Adipocyte (in vitro differentiated cells): ENCODE results near the gene OR2H2.

Source experiments
- DNase-seq: peaks from one replicate; pipeline ENCODE4 v3.0.0-alpha.2; 2015; ENCODE audit warnings: low read depth
- H3K27me3 ChIP-seq: replicated peaks from 2 replicates; pipeline ENCODE4 v1.7.0; 2013; ENCODE audit warnings: mild to moderate bottlenecking, low read length, moderate library complexity; ENCODE audit not compliant: control insufficient read depth, insufficient read depth
- H3K36me3 ChIP-seq: 2 replicates; pipeline ENCODE4 v1.7.0; 2013; ENCODE audit warnings: low read length, mild to moderate bottlenecking, moderate library complexity; ENCODE audit not compliant: control insufficient read depth, insufficient read depth, severe bottlenecking
- H3K4me1 ChIP-seq: 2 replicates; pipeline ENCODE4 v1.7.0; 2013; ENCODE audit warnings: mild to moderate bottlenecking, low read length, moderate library complexity; ENCODE audit not compliant: control insufficient read depth, insufficient read depth
- H3K4me3 ChIP-seq: 2 replicates; pipeline ENCODE4 v1.7.0; 2013; ENCODE audit warnings: mild to moderate bottlenecking, low read length, moderate library complexity
- H3K9ac ChIP-seq: 2 replicates; pipeline ENCODE4 v1.7.0; 2013; ENCODE audit warnings: mild to moderate bottlenecking, low read length, moderate library complexity
- H3K9me3 ChIP-seq: 2 replicates; pipeline ENCODE4 v1.7.0; 2013; ENCODE audit warnings: mild to moderate bottlenecking, low read length, moderate library complexity; ENCODE audit not compliant: control insufficient read depth

Gene OR2H2

DNA sequence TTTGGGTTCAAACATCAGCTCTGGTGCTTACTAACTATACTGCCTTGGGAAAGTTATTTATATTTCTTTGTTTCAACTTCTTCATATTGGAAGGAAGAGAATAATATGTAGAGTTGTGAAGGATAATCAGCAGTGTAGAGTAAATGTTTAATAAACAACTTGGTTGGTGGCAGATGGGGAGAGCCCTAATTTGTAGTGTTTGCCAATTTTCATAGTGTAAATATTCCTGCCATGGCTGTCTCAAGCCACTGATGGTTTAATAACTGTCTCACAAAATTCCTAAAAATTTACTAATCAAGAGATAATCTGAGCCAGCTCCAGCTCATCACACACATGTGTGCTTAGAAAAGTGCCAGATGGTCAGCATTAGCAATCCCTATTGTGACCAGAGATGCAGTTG, at the start of gene OR2H2:
Gene OR2H2 (plus strand): TSS at position 301 of the 400 bp plus-strand sequence. CDS start 2,824 bp downstream, outside the sequence.
- H3K9me3 ChIP-seq = no peaks in the 10 kb centered on the region
- DNase-seq = no peak
- no peaks in the 10 kb centered on the region for H3K36me3 ChIP-seq
- peaks cover 24% of the 10 kb centered on the region for H3K27me3 ChIP-seq
- no peak within 1 kb of the TSS for H3K4me3 ChIP-seq
- H3K9ac ChIP-seq = no peak within 1 kb of the TSS
- no peaks in the 10 kb centered on the region for H3K4me1 ChIP-seq

GRCh38 chr6:29537714-29538403, 47.1 kb upstream of the OR2H2 start:
- DNase-seq = no peak
- Histone ChIP-seq H3K9me3 (no peaks in the 10 kb centered on the region), H3K9ac (no peak overlapping the region), H3K4me1 (no peaks in the 10 kb centered on the region), H3K4me3 (no peak overlapping the region), H3K36me3 (no peaks in the 10 kb centered on the region), H3K27me3 (peaks cover 8% of the 10 kb centered on the region)

DNA sequence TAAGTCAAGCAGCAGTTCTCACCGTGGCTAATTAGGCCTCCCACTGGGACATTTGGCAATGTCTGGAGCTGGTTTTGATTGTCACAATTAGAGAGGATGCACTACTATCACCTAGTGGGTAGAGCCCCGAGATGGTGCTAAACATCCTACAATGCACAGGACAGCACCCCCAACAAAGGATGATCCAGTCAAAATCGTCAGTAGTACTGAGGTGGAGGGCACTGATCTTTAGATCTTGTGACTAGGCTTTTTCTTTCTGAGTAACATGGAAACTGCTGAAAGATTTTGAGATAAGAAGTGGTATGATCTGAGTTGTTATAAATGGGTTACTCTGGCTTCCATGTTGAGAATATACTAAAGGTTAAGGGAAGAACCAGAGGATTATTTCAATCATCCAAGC, 37.3 kb upstream of the OR2H2 start:
- no peak for DNase-seq
- Histone ChIP-seq H3K9me3 (no peaks in the 10 kb centered on the region), H3K4me1 (no peaks in the 10 kb centered on the region), H3K4me3 (no peak overlapping the region), H3K36me3 (no peaks in the 10 kb centered on the region), H3K27me3 (peaks cover 13% of the 10 kb centered on the region), H3K9ac (no peak overlapping the region)

DNA sequence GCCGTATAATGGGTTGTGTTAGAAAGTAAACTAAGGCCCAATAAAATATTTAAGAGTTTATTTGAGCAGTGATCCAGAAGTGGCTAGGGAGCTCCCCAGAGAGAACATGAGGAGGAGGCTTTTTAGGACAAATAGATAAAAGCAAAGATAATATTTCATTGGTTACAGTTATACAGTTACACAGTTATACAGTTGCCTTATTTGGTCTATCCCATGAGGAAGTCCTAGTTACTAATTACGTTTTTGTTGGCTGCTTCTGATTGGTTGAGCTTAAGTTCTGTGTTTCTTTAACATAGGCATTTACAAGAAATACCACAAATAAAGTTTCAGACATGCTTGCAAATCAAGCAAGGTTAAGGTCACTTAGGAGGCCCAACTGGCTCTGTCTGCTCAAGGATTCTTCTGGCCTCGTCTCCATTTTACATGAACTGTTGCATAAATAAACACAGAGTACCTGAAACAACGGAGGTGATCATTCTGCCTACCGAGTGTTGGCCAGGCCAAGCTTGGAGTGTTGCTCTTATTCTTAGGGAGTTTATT, 32.3 kb upstream of the OR2H2 start:
- Histone ChIP-seq H3K4me1 (peaks cover 6% of the 10 kb centered on the region), H3K9ac (no peak overlapping the region), H3K27me3 (peaks cover 32% of the 10 kb centered on the region), H3K36me3 (no peaks in the 10 kb centered on the region), H3K9me3 (no peaks in the 10 kb centered on the region), H3K4me3 (no peak overlapping the region)
- DNase-seq = peak; percentile 83

GRCh38 chr6:29553268-29554057, 31.5 kb upstream of the OR2H2 start:
- Histone ChIP-seq H3K4me1 (peaks cover 6% of the 10 kb centered on the region), H3K9me3 (no peaks in the 10 kb centered on the region), H3K36me3 (no peaks in the 10 kb centered on the region), H3K9ac (no peak overlapping the region), H3K27me3 (peaks cover 32% of the 10 kb centered on the region), H3K4me3 (peak overlapping the region; percentile 53)
- peak; percentile 84 for DNase-seq

GRCh38 chr6:29554764-29555163, 30.2 kb upstream of the OR2H2 start:
- Histone ChIP-seq H3K27me3 (peaks cover 39% of the 10 kb centered on the region), H3K36me3 (no peaks in the 10 kb centered on the region), H3K4me1 (peaks cover 6% of the 10 kb centered on the region), H3K9ac (no peak overlapping the region), H3K9me3 (no peaks in the 10 kb centered on the region), H3K4me3 (no peak overlapping the region)
- DNase-seq = no peak

GRCh38 chr6:29557320-29557719, 27.6 kb upstream of the OR2H2 start:
- Histone ChIP-seq H3K36me3 (no peaks in the 10 kb centered on the region), H3K4me1 (peaks cover 6% of the 10 kb centered on the region), H3K9me3 (no peaks in the 10 kb centered on the region), H3K4me3 (no peak overlapping the region), H3K27me3 (peaks cover 52% of the 10 kb centered on the region), H3K9ac (no peak overlapping the region)
- no peak for DNase-seq

- Histone ChIP-seq H3K36me3 (no peaks in the 10 kb centered on the region), H3K9me3 (no peaks in the 10 kb centered on the region), H3K9ac (no peak overlapping the region), H3K4me1 (no peaks in the 10 kb centered on the region), H3K4me3 (no peak overlapping the region), H3K27me3 (peaks cover 48% of the 10 kb centered on the region)
- no peak for DNase-seq
These were observed 26.4 kb upstream of the OR2H2 start for GRCh38 chr6:29558439-29559079.

- Histone ChIP-seq H3K36me3 (no peaks in the 10 kb centered on the region), H3K27me3 (peaks cover 37% of the 10 kb centered on the region), H3K4me1 (no peaks in the 10 kb centered on the region), H3K9ac (no peak within 1 kb of the TSS), H3K4me3 (no peak within 1 kb of the TSS), H3K9me3 (no peaks in the 10 kb centered on the region)
- peak; percentile 13 for DNase-seq
These were observed 25.2 kb upstream of the OR2H2 start, which contains the start of gene UBD for GRCh38 chr6:29559524-29560287. UBD (minus strand) TSS chr6:29559732; CDS start chr6:29559701, 31 bp downstream.

GRCh38 chr6:29561091-29561490, 23.8 kb upstream of the OR2H2 start:
- H3K27me3 ChIP-seq = peaks cover 26% of the 10 kb centered on the region
- H3K4me1 ChIP-seq = no peaks in the 10 kb centered on the region
- no peak overlapping the region for H3K9ac ChIP-seq
- H3K36me3 ChIP-seq = no peaks in the 10 kb centered on the region
- DNase-seq = no peak
- no peaks in the 10 kb centered on the region for H3K9me3 ChIP-seq
- H3K4me3 ChIP-seq = no peak overlapping the region
